Fibroblast of peridontal ligament (primary cell): ENCODE data around the gene CISH.
A peak's percentile ranks its signal among the peaks of the same experiment; 100 is the strongest.

Experiments
- DNase-seq: peaks from one replicate; pipeline ENCODE4 v3.0.0-alpha.2; 2010; ENCODE audit errors: extremely low read depth

The CISH gene

GRCh38 chr3:50611464-50612233 is at the start of gene CISH:
Gene CISH (minus strand): TSS chr3:50611774. CDS start chr3:50611650, 124 bp downstream.
- peak; percentile 92 for DNase-seq

GRCh38 chr3:50660386-50660785 is 48.8 kb upstream of the CISH start:
- no peak for DNase-seq

GRCh38 chr3:50658831-50659230 is 47.3 kb upstream of the CISH start:
- DNase-seq = no peak

- no peak for DNase-seq
Measured at GRCh38 chr3:50658416-50658815, 46.8 kb upstream of the CISH start.

GRCh38 chr3:50657816-50658215 is 46.2 kb upstream of the CISH start:
- DNase-seq = no peak

- no peak for DNase-seq
Measured at GRCh38 chr3:50657407-50657806, 45.8 kb upstream of the CISH start.

GRCh38 chr3:50656417-50657195 is 45.0 kb upstream of the CISH start:
- no peak for DNase-seq

- DNase-seq = no peak
Measured at GRCh38 chr3:50655009-50655830, 43.6 kb upstream of the CISH start.

- DNase-seq = no peak
Measured at GRCh38 chr3:50653937-50654595, 42.5 kb upstream of the CISH start.

GRCh38 chr3:50652709-50653108 is 41.1 kb upstream of the CISH start:
- DNase-seq = no peak

- DNase-seq = no peak
Measured at GRCh38 chr3:50651920-50652529, 40.5 kb upstream of the CISH start.

- no peak for DNase-seq
Measured at GRCh38 chr3:50651445-50651844, 39.9 kb upstream of the CISH start.

GRCh38 chr3:50650018-50650417 is 38.4 kb upstream of the CISH start:
- no peak for DNase-seq

- no peak for DNase-seq
Measured at GRCh38 chr3:50649451-50649931, 37.9 kb upstream of the CISH start.

GRCh38 chr3:50648944-50649343 is 37.4 kb upstream of the CISH start:
- no peak for DNase-seq

- DNase-seq = no peak
Measured at GRCh38 chr3:50648313-50648712, 36.7 kb upstream of the CISH start.

- DNase-seq = no peak
Measured at GRCh38 chr3:50645378-50645777, 33.8 kb upstream of the CISH start.

- no peak for DNase-seq
Measured at GRCh38 chr3:50644561-50644960, 33.0 kb upstream of the CISH start.

GRCh38 chr3:50642382-50642781 is 30.8 kb upstream of the CISH start:
- no peak for DNase-seq

GRCh38 chr3:50639055-50639494 is 27.5 kb upstream of the CISH start:
- DNase-seq = peak; percentile 76

GRCh38 chr3:50637945-50638344 is 26.4 kb upstream of the CISH start:
- DNase-seq = no peak
